ELF-1 (cell line): ENCODE measurements around the gene FBXO47.
"Not testable (repeated sequence)": the region's sequence is repeated elsewhere in the genome, so short reads cannot be mapped to it uniquely, and the experiment has no call there.

ENCODE experiments used
- DNase-seq: peaks from one replicate; pipeline ENCODE4 v3.0.0-alpha.2; 2016; ENCODE audit warnings: low read depth, low spot score

Gene FBXO47

DNA sequence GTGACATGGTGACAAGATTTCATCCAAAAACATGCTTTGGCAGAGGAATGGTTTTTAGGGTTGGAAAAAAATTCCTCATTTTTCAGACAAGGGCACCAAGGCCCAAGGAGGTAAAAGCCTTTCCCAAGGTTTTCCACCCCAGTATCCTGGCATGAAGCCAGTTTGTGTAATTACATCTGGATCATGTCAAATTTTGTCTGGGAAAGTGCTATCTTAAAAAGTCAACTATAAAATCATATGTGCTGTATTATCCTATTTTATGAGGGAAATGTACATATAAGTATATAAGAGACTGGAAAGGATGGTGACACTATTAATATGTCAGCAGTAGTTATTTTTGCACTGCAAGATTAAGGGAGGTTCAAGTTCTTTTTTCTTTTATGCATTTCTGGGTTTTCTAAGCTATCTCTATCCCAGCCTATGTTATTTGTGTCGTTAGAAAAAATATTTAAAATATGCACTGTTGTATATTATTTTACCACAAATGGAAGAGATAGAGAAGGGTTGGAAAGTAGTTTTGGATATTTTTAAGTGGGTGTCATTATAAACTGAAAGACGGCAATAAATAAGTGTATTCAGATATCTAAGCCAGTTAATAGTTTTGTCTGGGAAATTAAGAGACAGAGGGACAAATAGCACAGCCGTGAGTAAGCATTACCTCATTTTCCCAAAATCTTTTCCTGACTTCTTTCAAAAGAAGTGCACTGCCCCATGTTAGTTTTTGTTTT is 13.5 kb upstream of the FBXO47 start:
- DNase-seq: no peak

DNA sequence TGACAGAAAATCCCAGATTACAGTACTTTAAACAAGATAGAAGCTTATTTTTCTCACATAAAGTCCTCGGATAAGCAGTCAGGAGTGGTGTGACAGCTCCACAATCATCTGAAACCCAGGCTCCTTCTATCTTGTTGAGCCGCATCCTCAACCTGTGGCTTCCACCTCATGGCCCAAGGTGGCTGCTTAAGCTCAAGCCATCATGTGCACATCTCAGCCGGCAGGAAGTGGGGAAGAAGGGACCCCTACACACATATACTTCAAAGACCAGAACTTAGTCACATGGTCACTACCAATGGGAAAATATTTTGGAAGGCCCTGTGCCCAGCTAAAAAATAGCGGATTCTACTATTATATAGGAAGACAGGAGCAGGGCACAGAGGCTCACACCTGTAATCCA is 11.0 kb upstream of the FBXO47 start:
- no peak for DNase-seq

DNA sequence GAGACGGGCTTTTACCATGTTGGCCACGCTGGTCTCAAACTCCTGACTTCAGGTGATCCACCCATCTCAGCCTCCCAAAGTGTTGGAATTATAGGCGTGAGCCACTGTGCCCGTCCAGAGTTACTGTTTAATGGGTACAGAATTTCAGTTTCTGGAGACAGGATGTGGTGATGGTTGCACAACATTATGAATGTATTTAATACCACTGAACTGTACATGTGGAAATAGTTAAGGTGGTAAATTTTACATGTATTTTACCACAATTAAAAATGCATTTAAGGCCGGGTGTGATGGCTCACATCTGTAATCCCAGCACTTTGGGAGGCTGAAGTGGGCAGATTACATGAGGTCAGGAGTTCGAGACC is 9.0 kb upstream of the FBXO47 start:
- DNase-seq: not testable (repeated sequence)

DNA sequence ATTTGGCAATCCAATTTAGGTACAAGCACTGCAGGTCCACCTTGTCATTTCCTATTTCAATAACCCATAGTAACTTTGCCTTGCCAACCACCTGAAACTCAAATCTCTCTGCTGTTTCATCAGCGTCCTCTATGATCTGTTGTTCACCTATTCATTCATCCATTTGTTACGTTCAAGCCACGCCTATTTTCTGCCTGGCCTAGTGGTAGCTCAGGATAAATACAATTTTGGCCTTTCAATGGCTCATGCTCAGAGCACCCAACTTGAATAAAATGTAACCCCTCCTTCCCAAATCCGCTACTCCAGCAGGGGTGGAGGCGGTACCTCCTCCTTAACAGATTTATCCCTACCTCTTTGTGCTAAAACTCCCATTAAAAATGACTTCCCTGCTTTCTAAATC is 3.6 kb upstream of the FBXO47 start:
- no peak for DNase-seq

DNA sequence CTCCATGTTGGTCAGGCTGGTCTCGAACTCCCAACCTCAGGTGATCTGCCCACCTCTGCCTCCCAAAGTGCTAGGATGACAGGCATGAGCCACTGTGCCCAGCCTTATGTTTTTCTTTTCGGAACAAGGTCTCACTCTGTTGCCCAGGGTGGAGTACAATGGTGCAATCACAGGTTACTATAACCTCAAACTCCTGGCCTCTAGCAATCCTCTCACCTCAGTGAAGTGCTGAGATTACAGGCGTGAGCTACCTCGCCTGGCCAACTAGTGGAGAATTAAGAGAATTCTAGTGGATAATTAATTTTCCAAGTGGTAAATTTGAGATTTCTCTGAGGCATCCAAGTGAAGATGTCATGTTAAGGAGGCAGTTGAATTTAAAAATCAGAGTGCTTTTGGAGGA is 2.9 kb upstream of the FBXO47 start:
- no peak for DNase-seq

DNA sequence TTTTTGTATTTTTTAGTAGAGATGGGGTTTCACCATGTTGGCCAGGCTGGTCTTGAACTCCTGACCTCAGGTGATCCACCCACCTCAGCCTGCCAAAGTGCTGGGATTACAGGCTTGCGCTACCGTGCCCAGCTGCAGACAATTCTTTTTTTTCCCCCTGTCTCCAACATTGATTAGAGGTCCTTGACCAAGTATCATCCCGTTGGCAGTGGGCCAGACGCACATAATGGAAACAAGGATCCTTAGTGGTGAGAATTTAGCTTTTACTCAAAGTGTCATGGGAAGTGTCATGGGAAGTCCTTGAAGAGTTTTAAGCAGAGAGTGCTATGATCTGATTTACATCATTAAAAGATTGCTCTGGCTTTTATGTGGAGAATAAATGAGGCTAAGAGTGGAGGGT is 2.1 kb upstream of the FBXO47 start:
- no peak for DNase-seq

DNA sequence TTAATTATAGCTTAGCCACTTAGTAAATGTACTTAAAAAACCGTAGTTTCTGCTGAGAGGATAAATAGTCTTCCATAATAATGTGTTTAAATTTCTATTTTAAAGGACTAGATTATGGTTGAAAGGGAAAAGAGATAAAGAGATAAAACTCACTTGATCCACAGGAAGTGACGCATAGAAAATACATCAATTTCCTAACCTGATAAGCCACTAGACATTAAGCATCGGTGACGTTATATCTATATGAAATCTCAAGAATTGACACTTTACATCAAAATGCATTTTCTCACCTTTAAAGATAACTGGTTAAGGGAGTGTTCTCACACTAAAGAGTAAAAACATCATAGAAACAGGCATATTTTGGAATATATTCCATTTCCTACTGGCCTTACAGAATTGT is 5.8 kb downstream of the FBXO47 start:
- DNase-seq: no peak

DNA sequence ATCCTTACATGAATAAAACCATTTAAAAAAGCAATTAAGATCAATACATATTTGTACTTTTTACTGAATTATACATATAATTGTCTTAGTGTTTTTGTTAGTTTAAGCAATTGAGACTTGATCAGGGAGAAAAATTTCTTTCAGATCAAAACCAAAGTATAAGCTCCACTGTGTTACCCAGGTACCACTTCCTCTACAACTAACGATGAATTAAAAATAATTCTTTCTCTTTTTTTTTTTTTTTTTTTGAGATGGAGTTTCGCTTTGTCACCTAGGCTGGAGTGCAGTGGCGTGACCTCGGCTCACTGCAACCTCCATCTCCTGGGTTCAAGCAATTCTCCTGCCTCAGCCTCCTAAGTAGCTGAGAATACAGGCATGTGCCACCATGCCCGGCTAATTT is 6.8 kb downstream of the FBXO47 start:
- DNase-seq: no peak

DNA sequence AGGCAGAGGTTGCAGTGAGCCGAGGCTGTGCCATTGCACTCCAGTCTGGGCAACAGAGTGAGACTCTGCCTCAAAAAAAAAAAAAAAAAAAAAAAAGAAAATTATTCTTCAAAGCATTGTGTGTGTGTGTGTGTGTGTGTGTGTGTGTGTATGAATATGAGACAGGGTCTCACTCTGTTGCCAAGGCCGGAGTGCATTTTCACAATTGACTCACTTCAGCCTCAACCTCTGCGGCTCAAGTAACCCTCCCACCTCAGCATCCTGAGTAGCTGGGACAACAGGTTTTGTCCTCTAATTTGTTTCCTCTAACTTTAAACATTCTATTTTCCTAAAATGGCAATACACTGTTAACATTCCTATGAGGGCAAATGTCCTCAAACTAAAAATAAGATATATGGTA is 7.7 kb downstream of the FBXO47 start:
- no peak for DNase-seq

DNA sequence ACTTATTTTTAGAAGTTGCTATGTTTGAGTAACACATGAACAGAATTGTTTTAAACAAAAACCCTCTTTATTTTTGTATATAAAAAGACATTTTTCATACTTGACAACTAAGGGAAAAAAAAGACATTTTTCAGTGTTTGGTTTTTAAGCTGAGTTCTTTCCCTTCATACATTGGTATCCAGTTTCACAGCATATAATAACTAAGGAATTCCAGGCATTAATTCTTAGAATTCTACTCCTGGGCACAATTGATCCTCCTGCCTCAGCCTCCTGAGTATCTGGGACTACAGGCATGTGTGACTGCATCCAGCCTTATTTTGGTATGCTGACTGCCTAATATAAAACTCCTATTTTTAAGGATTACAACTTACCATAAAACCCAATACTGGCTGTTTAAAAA is 8.4 kb downstream of the FBXO47 start:
- no peak for DNase-seq

DNA sequence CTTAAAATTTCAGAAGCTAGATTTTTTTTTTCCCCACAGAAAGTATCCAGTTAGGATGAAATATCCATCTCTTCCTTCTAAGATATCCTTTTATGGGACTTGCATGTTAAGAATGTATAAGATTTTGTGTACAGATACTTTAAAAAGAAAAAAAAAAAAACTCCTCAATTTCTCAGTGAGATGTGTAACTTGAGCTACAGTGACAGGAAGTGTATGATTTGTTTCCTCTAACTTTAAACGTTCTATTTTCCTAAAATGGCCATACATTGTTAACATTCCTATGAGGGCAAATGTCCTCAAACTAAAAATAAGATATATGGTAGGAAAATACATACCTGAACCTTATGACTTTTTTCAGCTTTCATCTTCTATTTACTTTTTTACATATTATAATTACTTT is 8.9 kb downstream of the FBXO47 start:
- no peak for DNase-seq

DNA sequence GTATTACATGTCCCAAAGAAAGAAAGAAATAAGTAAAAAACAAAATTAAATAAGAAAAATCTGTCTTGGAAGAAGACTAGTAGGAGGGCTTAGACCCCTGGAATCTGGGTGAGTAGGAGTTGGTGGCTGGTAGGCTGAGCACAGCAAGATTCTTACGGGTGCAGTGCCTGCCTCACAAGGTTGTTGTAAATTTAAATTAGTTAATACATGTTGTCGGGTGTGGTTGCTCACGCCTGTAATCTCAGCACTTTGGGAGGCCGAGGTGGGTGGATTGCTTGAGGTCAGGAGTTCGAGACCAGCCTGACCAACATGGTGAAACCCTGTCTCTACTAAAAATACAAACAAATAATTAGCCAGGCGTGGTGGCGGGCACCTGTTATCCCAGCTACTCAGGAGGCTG is 13.4 kb downstream of the FBXO47 start:
- not testable (repeated sequence) for DNase-seq

DNA sequence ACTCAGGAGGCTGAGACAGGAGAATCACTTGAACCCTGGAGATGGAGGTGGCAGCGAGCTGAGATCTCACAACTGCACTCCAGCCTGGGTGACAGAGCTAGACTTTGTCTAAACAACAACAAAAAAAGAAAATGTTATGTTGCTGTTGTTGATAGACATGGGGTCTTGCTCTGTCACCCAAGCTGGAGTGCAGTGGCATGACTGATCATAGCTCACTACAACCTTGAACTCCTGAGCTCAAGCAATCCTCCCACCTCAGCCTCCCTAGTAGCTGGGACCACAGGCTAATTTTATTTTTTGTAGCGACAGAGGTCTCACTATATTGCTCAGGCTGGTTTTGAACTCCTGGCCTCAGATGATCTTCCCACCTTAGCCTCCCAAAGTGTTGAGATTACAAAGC is 20.0 kb downstream of the FBXO47 start:
- DNase-seq: no peak

DNA sequence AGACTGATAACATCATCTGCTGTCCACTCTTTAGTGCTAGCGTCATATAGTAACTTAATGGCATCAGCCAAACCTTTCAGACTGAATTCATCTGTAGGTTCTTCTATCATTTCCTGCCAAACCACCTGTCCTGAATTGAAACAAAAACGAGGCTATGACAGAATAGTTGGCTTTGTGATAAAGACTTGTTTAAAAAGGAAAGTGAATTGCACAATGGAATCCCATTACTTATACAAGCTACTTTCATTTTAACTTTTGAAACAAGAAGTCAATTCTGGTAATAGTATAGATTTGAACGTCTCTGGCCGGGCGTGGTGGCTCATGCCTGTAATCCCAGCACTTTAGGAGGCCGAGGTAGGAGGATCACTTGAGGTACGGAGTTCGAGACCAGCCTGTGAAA is 23.6 kb downstream of the FBXO47 start:
- DNase-seq: no peak

DNA sequence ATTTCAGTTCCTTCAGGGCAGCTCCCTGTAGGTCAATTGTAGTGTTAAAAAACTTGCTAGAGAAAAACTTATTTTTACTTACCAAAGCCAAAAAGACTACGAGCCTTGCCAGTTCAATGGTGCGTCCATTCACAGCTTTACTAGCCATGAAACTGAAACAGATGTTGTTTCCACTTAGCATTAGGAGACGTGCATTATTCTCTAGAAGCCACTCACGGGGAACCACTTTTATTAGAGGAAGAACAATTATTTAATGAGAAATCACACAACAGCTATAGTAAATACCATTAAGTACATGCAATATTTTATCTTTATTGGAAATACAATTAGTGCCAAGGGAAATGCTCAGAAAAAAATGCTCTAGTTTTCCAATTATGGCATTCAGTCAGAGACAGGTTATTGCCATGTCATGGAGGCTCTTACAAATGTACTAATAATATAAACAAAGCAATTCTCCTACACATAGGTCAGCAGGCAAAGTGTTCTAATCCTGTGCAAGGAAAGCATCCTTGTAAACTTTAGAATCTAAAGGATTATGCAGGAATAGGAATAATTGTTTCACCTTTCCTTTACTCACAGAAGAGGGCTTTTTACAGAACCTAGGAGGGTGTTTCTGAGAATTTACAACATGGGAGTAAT is 24.4 kb downstream of the FBXO47 start:
- no peak for DNase-seq

DNA sequence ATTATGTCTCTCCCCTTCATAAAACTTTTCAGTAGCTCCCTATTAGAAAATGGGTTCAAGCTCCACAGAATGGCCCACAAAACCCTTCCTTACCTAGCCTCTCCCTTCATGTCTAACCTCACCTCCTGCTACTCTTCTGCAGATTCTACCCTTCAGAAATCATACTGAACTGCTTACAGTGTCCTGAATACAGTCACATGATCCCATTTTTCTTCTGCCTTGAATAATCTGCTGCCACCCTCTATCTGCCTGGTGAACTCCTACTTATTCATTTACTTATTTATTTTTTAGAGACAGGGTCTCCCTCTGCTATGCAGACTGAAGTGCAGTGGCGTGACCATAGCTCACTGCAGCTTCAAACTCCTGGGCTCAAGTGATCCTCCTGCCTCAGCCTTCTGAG is 26.8 kb downstream of the FBXO47 start:
- no peak for DNase-seq

DNA sequence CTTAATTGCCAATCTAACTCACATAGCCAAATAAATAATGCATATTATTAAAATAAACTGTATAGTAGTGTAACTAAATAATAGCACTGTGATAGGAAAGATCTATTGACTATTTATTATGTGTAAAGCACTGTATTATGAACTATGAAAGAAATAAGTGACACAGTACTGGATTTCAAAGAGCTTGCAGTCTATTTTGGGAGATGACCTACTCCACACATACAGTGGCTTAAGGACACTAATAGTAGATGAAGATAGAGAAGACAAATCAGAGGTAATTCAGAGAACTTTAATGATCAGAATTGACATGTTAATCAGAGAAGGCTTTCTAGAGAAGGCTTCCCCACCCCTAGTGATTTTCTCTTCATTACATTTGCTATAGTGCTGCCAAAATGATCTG is 27.2 kb downstream of the FBXO47 start:
- no peak for DNase-seq

DNA sequence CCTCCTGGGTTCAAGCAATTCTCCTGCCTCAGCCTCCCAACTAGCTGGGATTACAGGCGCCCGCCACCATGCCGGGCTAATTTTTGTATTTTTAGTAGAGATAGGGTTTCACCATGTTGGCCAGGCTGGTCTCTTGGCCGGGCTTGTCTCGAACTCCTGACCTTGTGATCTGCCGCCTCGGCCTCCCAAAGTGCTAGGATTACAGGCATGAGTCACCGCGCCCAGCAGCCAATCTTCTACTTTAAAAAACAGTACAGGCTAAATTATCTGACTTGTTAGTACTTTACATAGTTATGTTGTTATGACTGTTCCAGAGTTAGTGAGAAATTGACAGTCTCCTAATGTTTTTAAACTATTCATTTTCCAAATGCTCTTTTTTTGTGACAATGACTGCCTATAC is 33.2 kb downstream of the FBXO47 start:
- not testable (repeated sequence) for DNase-seq

DNA sequence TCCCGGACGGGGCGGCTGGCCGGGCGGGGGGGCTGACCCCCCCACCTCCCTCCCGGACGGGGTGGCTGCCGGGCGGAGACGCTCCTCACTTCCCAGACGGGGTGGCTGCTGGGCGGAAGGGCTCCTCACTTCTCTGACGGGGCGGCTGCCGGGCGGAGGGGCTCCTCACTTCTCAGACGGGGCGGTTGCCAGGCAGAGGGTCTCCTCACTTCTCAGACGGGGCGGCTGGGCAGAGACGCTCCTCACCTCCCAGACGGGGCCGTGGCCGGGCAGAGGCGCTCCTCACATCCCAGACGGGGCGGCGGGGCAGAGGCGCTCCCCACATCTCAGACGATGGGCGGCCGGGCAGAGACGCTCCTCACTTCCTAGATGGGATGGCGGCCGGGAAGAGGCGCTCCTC is 36.4 kb downstream of the FBXO47 start:
- not testable (repeated sequence) for DNase-seq

DNA sequence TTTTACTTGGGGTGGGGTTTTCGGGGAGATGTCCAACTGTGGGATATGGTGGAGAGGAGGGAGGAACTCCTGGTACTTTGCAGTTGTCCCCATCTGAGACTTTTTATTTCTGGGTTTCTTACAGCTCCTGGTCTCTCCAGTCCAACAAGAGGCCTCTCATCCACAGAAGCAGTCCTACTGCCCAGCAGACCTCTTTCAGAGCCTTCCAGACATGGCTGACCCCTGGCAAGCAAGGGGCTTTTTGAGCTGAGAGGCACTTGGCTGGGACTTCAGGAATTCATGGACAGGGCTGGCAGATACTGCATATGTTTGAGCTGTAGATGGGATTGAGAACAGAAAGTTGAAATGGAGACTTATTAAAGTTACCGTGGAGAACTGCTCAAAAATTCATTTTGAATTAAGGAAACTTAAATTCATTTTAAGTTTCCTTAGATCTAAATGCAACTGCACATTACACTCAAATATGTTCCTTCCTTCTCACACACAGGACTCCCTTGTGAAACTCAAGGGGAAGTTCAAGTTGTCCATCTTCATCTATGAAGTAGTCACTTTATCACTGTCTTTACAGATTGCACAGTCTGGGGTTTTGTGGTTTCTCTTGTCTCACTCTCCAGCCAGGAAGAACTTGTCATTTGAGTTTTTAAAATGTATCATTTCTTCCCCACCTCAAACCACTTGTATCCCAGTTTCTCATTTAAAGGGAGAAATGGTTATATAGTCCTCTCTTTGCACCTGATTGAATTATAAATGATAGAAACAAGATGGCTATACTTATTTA is 40.7 kb downstream of the FBXO47 start:
- no peak for DNase-seq

DNA sequence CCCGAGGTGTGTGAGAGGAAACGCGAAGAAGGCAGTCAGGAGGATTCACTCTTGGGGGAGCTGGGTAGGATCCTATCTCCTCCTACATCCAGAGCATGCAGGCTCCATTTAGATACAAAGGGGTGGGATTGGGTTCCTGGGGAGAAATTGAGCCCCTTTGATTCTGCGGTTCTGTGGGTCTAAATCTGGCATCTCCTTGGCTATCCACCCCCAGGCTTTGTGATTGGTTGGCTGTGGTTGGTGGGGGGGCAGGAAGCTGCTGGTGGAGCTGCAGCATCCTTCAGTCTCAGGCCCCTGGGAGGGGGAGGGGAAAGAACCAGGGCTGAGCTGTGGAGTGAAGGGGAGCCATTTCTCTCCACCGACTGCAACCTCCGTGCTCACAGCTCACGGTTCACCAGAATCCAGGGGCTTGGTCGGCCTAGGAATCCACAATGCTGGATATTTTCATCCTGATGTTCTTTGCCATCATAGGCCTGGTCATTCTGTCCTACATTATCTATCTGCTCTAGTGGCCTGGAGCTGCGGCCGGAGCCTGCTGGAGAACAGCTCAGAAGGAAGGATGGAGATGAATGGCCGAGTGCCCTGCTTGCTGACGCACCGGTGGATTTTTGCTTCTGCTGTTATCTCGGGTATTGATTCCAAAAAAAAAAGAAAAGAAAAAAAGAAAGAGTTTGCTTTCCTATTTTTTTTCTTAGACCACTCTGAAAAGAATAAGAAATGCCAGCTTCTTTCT is 41.8 kb downstream of the FBXO47 start, which contains the start of gene LASP1NB:
TSS of gene LASP1NB (plus strand) at position 352 of the 733 bp plus-strand sequence.
- DNase-seq: peak; percentile 53
